Subcutaneous abdominal adipose tissue (tissue), 5 donors: ENCODE results near the gene BICC1.
"Not testable (repeated sequence)": the region's sequence is repeated elsewhere in the genome, so short reads cannot be mapped to it uniquely, and the experiment has no call there.

Experiments
- H3K27ac ChIP-seq: one replicate; pipeline ENCODE4 v1.7.0; 2013; ENCODE audit warnings: low read depth, mild to moderate bottlenecking, inconsistent platforms, low read length, moderate library complexity
- H3K27me3 ChIP-seq, 5 donors: one replicate each; pipeline ENCODE4 v1.7.0; 2013; ENCODE audit warnings: low read length in 5 of 5, inconsistent platforms in 1 of 5; ENCODE audit not compliant: control insufficient read depth in 5 of 5, insufficient read depth in 4 of 5
- H3K36me3 ChIP-seq, 5 donors: one replicate each; pipeline ENCODE4 v1.7.0; 2013; ENCODE audit warnings: low read length in 5 of 5; ENCODE audit not compliant: control insufficient read depth in 5 of 5, insufficient read depth in 5 of 5
- H3K4me1 ChIP-seq, 5 donors: one replicate each; pipeline ENCODE4 v1.7.0; 2013; ENCODE audit warnings: low read length in 5 of 5, mild to moderate bottlenecking in 3 of 5, moderate library complexity in 1 of 5; ENCODE audit not compliant: control insufficient read depth in 5 of 5, insufficient read depth in 5 of 5
- H3K4me3 ChIP-seq, 5 donors: one replicate each; pipeline ENCODE4 v1.7.0; 2013; ENCODE audit warnings: low read length in 5 of 5, low read depth in 1 of 5
- H3K9ac ChIP-seq, 5 donors: one replicate each; pipeline ENCODE4 v1.7.0; 2013; ENCODE audit warnings: low read length in 5 of 5, mild to moderate bottlenecking in 4 of 5, moderate library complexity in 3 of 5
- H3K9me3 ChIP-seq, 5 donors: one replicate each; pipeline ENCODE4 v1.7.0; 2013; ENCODE audit warnings: low read length in 5 of 5; ENCODE audit not compliant: control insufficient read depth in 5 of 5
- donor health status: healthy.
- donor health status: healthy.
- donor health status: healthy.
- donor health status: healthy.
- donor health status: healthy.

The BICC1 gene

DNA sequence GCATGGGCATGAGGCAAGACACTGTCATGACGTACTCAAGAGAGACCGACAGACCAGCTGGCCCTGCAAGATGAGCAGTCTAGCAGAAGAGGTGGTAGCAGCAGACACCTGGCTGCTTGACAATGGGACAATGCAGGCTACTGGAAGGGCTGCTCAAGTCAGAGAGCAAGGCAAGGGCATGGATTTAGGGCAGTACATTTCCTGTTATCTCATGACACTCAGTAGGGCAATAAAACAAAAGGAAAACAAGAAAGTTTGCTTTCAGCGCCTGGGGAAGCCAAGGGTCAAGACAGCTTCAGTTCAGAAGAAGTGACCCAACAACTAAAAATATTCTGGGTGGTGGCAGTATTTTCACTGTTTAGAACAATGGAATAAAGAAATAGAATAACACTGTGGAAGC, 332.0 kb downstream of the BICC1 start:
- Histone ChIP-seq H3K4me1 (no peaks in the 10 kb centered on the region), H3K36me3 (no peaks in the 10 kb centered on the region), H3K9me3 (no peaks in the 10 kb centered on the region), H3K9ac (no peak overlapping the region), H3K27me3 (no peaks in the 10 kb centered on the region), H3K27ac (no peak overlapping the region), H3K4me3 (no peak overlapping the region)

DNA sequence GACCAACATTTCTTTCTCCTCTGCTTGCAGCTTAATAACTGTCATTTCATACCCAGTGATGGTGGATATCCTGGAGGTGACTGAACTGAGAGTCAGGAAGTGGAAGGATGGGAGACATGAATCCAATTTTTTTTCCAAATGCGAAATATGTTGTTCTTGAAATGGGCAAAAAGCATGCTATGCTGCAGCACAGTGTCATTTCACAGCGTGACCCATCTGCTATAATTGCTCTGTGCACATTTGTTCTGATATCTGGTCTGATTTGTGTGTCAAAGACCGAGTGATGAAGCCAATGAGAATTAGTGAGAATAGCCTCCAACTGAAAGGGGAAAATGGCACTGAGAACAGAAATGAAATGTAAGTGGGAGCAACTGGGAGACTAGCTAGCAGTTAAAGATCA, 334.2 kb downstream of the BICC1 start:
- no peak overlapping the region for H3K9ac ChIP-seq
- no peak overlapping the region for H3K4me3 ChIP-seq
- H3K27me3 ChIP-seq, result no peaks in the 10 kb centered on the region
- H3K27ac ChIP-seq, result no peak overlapping the region
- H3K4me1 ChIP-seq, result no peaks in the 10 kb centered on the region
- H3K36me3 ChIP-seq, result no peaks in the 10 kb centered on the region
- H3K9me3 ChIP-seq, result no peaks in the 10 kb centered on the region

DNA sequence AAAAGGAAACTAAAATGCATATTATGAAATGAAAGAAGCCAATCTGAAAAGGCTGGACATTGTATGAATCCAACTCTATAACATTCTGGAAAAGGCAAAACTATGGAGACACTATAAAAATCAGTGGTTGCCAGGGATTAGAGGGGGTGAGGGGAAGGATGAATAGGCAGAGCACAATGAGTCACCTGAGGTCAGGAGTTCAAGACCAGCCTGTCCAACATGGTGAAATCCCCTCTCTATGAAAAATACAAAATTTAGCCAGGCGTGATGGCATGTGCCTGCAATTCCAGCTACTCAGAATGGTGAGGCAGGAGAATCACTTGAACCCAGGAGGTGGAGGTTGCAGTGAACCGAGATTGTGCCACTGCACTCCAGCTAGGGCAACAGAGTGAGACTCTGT, 338.9 kb downstream of the BICC1 start:
- Histone ChIP-seq H3K4me3 (no peak overlapping the region), H3K9me3 (no peaks in the 10 kb centered on the region), H3K27me3 (no peaks in the 10 kb centered on the region), H3K9ac (no peak overlapping the region), H3K36me3 (no peaks in the 10 kb centered on the region), H3K4me1 (peaks cover 0 to 15% (median 3%) of the 10 kb centered on the region in 5 donors), H3K27ac (no peak overlapping the region)

DNA sequence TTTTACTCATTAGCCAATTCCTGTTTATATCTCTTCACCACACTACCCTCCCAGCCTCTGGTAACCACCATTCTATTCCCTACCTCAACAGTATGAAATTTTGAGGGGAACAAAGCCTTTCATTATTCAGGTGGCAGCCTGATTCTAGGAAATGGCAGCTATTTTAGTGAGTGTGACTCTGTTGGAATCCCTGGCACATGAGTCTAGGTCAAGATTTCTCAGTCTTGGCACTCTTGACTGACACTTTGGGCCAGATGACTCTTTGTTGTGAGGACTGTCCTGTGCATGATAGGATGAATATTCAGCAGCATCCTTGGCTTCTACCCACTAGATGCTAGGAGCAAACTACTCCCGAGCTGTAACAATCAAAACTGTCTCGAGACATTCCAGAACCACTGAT, 341.0 kb downstream of the BICC1 start:
- Histone ChIP-seq H3K27me3 (no peaks in the 10 kb centered on the region), H3K4me1 (peaks cover 2 to 22% (median 11%) of the 10 kb centered on the region in 5 donors), H3K4me3 (no peak overlapping the region), H3K9me3 (peaks cover 0 to 6% (median 0%) of the 10 kb centered on the region in 5 donors), H3K9ac (no peak overlapping the region), H3K27ac (no peak overlapping the region), H3K36me3 (no peaks in the 10 kb centered on the region)

DNA sequence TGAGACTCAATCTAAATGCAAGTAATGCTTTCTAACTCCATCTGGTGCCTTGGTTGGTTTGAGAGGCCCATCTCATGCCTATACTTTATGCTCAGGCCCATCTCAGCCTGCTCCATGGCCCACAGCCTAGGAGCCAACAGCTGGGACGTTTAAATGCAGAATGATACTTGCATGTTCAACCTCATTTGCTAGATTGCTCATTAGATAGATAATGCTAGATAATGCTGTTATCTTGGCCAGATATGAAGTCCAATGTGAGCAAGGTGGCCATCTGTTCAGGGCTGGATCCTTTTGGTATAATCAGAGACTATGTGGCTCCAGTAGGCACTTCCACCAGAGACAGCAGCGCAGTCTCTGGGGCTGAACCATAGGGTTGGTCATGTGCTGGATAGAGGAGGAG, 342.1 kb downstream of the BICC1 start:
- Histone ChIP-seq H3K9ac (no peak overlapping the region), H3K9me3 (peaks cover 0 to 10% (median 0%) of the 10 kb centered on the region in 5 donors), H3K27ac (no peak overlapping the region), H3K36me3 (no peaks in the 10 kb centered on the region), H3K27me3 (no peaks in the 10 kb centered on the region), H3K4me1 (peaks cover 2 to 22% (median 11%) of the 10 kb centered on the region in 5 donors), H3K4me3 (no peak overlapping the region)

DNA sequence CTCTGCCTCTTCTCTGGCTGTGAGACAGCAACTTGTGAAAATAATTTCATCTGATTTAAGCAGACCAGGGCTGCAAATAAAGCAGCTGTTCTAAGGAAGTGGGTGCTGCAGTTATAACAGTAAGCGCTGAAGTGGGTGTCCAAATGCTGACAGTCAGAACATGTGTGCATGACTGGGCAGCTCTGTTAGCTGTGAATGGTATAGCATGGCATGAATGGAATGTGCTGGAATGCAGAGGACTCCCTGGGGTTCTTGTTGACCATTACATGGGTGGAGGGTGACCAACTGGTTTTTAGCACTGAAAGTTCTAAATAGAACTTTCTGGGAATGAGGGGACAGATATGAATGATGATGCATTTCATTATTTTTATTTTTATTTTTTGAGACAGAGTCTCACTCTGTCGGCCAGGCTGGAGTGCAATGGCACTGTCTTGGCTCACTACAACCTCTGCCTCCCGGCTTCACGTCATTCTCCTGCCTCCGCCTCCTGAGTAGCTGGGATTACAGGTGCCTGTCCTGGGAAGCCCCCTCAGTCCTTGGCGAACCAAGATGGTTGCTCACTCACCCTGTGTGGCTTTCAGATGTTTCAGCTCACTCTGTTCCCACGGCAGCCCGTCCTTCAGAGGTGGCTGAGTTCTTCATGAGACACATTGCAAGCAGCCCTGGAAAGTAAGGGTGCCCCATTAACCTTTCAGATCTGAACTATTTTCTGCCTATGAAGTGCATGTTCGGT, 344.0 kb downstream of the BICC1 start:
- Histone ChIP-seq H3K4me3 (peak overlapping the region in 3 of 5 donors; percentile 19 to 37 (median 37)), H3K9me3 (peaks cover 0 to 10% (median 0%) of the 10 kb centered on the region in 5 donors), H3K9ac (peak overlapping the region in 1 of 5 donors; percentile 24), H3K36me3 (no peaks in the 10 kb centered on the region), H3K4me1 (peaks cover 2 to 22% (median 11%) of the 10 kb centered on the region in 5 donors), H3K27me3 (no peaks in the 10 kb centered on the region), H3K27ac (no peak overlapping the region)

DNA sequence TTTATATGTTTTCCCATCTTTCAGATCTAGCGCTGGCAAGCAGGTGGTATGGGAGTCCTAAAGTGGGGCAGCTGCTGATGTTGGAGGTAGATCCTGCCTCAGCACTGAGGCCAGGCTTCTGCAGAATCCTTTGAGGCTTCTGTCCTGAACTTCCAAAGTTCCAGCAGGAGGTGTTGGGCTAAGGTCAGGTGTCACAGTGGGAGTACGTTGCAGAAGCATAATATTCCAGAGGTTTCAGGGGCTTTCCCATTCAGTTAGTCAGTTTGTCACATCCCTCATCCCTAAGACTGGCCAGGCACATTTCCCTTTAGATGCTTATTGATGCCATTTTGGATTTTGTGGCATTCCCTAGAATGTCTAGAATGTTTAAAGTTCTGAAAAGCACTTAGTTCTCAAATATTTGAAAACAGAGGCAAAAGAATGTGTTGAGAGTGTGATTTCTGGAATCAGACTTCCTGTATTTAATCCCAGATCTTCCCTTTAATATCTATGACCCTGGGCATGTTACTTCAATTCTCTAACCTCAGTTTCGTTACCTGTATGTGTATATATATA, 344.7 kb downstream of the BICC1 start:
- no peak overlapping the region for H3K9ac ChIP-seq
- H3K4me3 ChIP-seq, result peak overlapping the region in 1 of 5 donors; percentile 37
- no peaks in the 10 kb centered on the region for H3K27me3 ChIP-seq
- H3K27ac ChIP-seq, result no peak overlapping the region
- no peaks in the 10 kb centered on the region for H3K36me3 ChIP-seq
- H3K4me1 ChIP-seq, result peaks cover 2 to 22% (median 11%) of the 10 kb centered on the region in 5 donors
- peaks cover 0 to 10% (median 0%) of the 10 kb centered on the region in 5 donors for H3K9me3 ChIP-seq

DNA sequence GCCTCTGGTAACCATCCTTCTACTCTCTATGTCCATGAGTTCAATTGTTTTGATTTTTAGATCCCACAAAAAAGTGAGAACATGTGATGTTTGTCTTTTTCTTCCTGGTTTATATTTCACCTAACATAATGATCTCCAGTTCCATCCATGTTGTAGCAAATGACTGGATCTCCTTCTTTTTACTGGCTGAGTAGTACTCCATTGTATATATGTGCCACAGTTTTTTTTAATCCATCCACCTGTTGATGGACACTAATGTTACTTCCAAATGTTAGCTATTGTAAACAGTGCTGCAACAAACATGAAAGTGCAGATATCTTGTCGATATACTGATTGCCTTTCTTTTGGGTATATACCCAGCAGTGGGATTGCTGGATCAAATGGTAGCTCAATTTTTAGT, 345.5 kb downstream of the BICC1 start:
- H3K9ac ChIP-seq, H3K36me3 ChIP-seq, H3K27me3 ChIP-seq, H3K27ac ChIP-seq, H3K4me3 ChIP-seq: not testable (repeated sequence)
- Histone ChIP-seq H3K4me1 (peaks cover 2 to 22% (median 11%) of the 10 kb centered on the region in 5 donors), H3K9me3 (peaks cover 0 to 10% (median 0%) of the 10 kb centered on the region in 5 donors)

DNA sequence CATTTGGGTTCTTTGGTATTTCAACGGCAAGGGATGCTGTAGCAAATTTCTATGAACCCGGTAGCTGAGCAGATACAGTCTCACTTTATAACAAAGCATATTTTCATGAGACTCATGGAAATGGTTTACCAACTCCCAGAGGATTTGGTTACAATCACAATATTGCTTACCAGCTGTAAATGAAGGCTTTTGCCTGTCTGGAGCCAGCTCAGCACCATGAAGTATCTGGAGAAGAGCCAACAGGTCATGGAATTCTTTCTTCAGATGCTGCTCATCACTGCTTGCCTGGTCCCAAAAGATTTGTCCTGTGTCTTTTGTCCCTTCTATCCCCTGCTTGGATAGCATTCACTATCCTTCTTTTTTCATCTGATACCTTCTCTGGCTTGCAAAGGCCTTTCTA, 346.9 kb downstream of the BICC1 start:
- no peak overlapping the region for H3K4me3 ChIP-seq
- peaks cover 2 to 19% (median 10%) of the 10 kb centered on the region in 5 donors for H3K4me1 ChIP-seq
- no peaks in the 10 kb centered on the region for H3K36me3 ChIP-seq
- H3K9me3 ChIP-seq, result peaks cover 0 to 10% (median 0%) of the 10 kb centered on the region in 5 donors
- H3K27me3 ChIP-seq, result no peaks in the 10 kb centered on the region
- H3K27ac ChIP-seq, result no peak overlapping the region
- H3K9ac ChIP-seq, result no peak overlapping the region

DNA sequence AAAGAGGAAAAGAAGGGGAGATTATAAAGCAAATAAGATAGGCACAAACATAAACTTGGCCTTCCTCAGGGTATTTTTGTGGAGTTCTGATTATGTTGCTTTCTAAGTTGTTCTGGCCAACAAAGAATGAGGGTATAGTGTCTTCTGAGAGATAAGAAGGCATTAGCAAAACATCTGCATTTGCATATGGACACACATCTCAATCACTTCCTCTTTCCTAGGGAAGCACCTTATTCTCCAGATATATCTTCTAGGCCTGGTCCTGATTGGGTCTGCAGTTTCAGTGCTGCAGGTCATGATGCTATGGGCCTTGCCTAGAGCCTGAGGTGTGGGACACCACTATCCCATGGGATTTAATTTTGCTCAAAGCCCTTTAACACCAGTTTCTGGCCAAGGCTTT, 355.0 kb downstream of the BICC1 start:
- Histone ChIP-seq H3K4me3 (no peak overlapping the region), H3K36me3 (no peaks in the 10 kb centered on the region), H3K9ac (no peak overlapping the region)

More for the DNA sequence above, 355.0 kb downstream of the BICC1 start:
- no peaks in the 10 kb centered on the region for H3K4me1 ChIP-seq
- H3K27ac ChIP-seq, result no peak overlapping the region
- H3K9me3 ChIP-seq, result no peaks in the 10 kb centered on the region
- H3K27me3 ChIP-seq, result no peaks in the 10 kb centered on the region
